MM.1S (cell line): ENCODE data around the gene IFT122.

ENCODE experiments used
- CTCF ChIP-seq: fragments of 300-600 bp; sonication (generic); IDR thresholded peaks from 2 replicates; pipeline ENCODE4 v1.5.1; 2016; ENCODE audit warnings: antibody characterized with exemption, low read length, mixed read lengths
- EZH2 ChIP-seq: fragments of 300-600 bp; sonication (generic); optimal IDR thresholded peaks from 2 replicates; pipeline ENCODE3; 2017; ENCODE audit warnings: low read depth, mild to moderate bottlenecking, antibody characterized with exemption, low read length, mixed read lengths
- EZH2phosphoT487 ChIP-seq: fragments of 300-600 bp; sonication (generic); IDR thresholded peaks from 2 replicates; pipeline ENCODE4 v1.6.1; 2018; ENCODE audit warnings: antibody characterized with exemption, low read length

- TF ChIP-seq EZH2 = no peak
- TF ChIP-seq CTCF = no peak
- no peak for TF ChIP-seq EZH2phosphoT487
Observed at GRCh38 chr3:129565902-129566301, 125.9 kb downstream of the IFT122 start.
